GM20431 (cell line): Measurements from ENCODE around the gene AHSG.

Experiments
- in situ Hi-C: fragments of 300-500 bp; cut with MseI, MboI; formaldehyde crosslinking; loops from one replicate; pipeline ENCODE4 v1.15.0; 2020; ENCODE audit warnings: low sequenced_read_pairs; ENCODE audit not compliant: unreplicated experiment

AHSG gene

GRCh38 chr3:186668426-186668825, 55.6 kb downstream of the AHSG start:
- in situ Hi-C loops: no loop called here

DNA sequence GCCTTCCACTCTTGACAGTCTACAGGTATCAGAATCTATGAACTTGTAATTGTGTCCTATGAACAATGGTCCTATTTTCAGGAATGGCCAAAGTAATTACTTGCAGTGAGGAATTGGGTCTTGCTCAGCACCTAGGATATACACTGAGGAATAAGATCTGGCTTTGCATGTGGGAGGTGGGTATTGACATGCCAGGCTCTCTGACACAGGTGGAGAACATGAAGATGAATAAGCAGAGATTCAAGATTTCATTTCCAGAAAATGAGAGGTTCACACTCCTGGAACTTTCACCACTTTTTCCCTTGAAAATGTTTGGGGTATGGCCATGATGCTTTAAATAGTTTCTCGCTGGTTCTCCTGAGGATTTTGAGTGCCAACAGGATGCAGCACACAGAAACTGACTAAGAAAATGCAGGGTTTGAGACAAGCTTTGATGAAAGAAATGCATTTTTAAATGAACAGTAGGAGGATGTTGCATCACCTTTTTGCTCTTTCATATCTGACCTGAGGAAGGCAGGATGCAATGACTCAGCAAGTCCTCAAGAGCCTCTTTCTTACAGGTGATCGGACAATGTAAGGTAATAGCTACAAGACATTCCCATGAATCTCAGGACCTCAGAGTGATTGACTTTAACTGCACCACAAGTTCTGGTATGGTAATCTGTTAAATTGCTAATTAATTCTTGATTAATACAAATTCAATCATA, 56.7 kb downstream of the AHSG start:
- in situ Hi-C loops: no loop called here

- in situ Hi-C loops: no loop called here
Measured at GRCh38 chr3:186670155-186670554, 57.3 kb downstream of the AHSG start.
